Adrenal gland (tissue), 5 donors: ENCODE data around the gene LYPD8.

Experiments used
- CTCF ChIP-seq, 6 experiments: fragments of 450-650 bp in 4 of 6; fragments of 200-600 bp in 2 of 6; sonication (generic) in 1 of 6; IDR thresholded peaks; 1 replicate in 5 of 6; 2 replicates in 1 of 6; pipeline versions ENCODE4 v1.5.1 to v1.8.0; 2016 to 2021; ENCODE audit warnings: antibody characterized with exemption in 6 of 6, mild to moderate bottlenecking in 2 of 6, moderate library complexity in 1 of 6
- POLR2A ChIP-seq, 2 donors: fragments of 450-650 bp; IDR thresholded peaks; one replicate each; pipeline ENCODE4 v1.6.1; 2017; ENCODE audit warnings: antibody characterized with exemption in 2 of 2, mild to moderate bottlenecking in 2 of 2, moderate library complexity in 1 of 2
- donor health status: DM: no; HTN: no; CAD: no.

- TF ChIP-seq CTCF (IDR thresholded peaks at IDR 0.05): no peak
- TF ChIP-seq POLR2A (IDR thresholded peaks at IDR 0.05): no peak
Measured at GRCh38 chr1:248751142-248751541, 4.4 kb downstream of the LYPD8 start.
